Glutamatergic neuron (in vitro differentiated cells): ENCODE measurements around the gene CTTNBP2. TPM values are rescaled to one million over a fixed set of nuclear protein-coding genes. Genes with fewer than 3 reads are reported as not detected.

Experiments used
- DNase-seq: peaks from one replicate; pipeline ENCODE4 v3.0.0; 2022
- H3K27ac Mint-ChIP-seq: one replicate; pipeline ENCODE4 v1.8.0; 2020; ENCODE audit warnings: mild to moderate bottlenecking, mixed read lengths, inconsistent platforms; ENCODE audit not compliant: unreplicated experiment
- H3K27me3 Mint-ChIP-seq: one replicate; pipeline ENCODE4 v1.8.0; 2020; ENCODE audit warnings: mild to moderate bottlenecking, moderate library complexity, mixed read lengths, inconsistent platforms; ENCODE audit not compliant: unreplicated experiment
- H3K36me3 Mint-ChIP-seq: one replicate; pipeline ENCODE4 v1.8.0; 2020; ENCODE audit warnings: mild to moderate bottlenecking, mixed read lengths, inconsistent platforms; ENCODE audit not compliant: unreplicated experiment
- H3K4me1 Mint-ChIP-seq: one replicate; pipeline ENCODE4 v1.8.0; 2020; ENCODE audit warnings: mild to moderate bottlenecking, low read depth, mixed read lengths, inconsistent platforms; ENCODE audit not compliant: unreplicated experiment
- H3K4me3 Mint-ChIP-seq: one replicate; pipeline ENCODE4 v1.8.0; 2020; ENCODE audit warnings: mild to moderate bottlenecking, mixed read lengths, inconsistent platforms; ENCODE audit not compliant: unreplicated experiment
- H3K9me3 Mint-ChIP-seq: one replicate; pipeline ENCODE4 v1.8.0; 2020; ENCODE audit warnings: mild to moderate bottlenecking, moderate library complexity, mixed read lengths, inconsistent platforms; ENCODE audit not compliant: unreplicated experiment
- CTCF ChIP-seq: fragments of 200-600 bp; sonication (generic); IDR thresholded peaks from one replicate; pipeline ENCODE4 v1.5.0; 2021; ENCODE audit not compliant: partially characterized antibody, unreplicated experiment
- total RNA-seq: library from RNA; stranded (reverse); fragmentation: NEBNext Ultra II Directional; extraction: Animal tissue kit (Norgen Biotek cat#: 25700); gene quantifications from one replicate; pipeline ENCODE4 v1.2.1, GENCODE V29; 2021; ENCODE audit not compliant: unreplicated experiment

Gene CTTNBP2
- total RNA-seq, 1 donor from 2014 or later: 22.2 TPM

- H3K36me3 Mint-ChIP-seq: no peaks in the 10 kb centered on the region
- no peak for DNase-seq
- no peaks in the 10 kb centered on the region for H3K4me1 Mint-ChIP-seq
- H3K9me3 Mint-ChIP-seq: no peaks in the 10 kb centered on the region
- H3K27ac Mint-ChIP-seq: no peak overlapping the region
- no peak for TF ChIP-seq CTCF
- no peak overlapping the region for H3K4me3 Mint-ChIP-seq
- H3K27me3 Mint-ChIP-seq: peaks cover under 1% of the 10 kb centered on the region
These were observed 209.2 kb downstream of the CTTNBP2 start for GRCh38 chr7:117664047-117664446.

- Mint-ChIP-seq H3K27me3 (peaks cover 1% of the 10 kb centered on the region), H3K27ac (no peak overlapping the region), H3K4me3 (no peak overlapping the region), H3K36me3 (no peaks in the 10 kb centered on the region), H3K9me3 (no peaks in the 10 kb centered on the region), H3K4me1 (no peaks in the 10 kb centered on the region)
- TF ChIP-seq CTCF: no peak
- no peak for DNase-seq
These were observed 211.9 kb downstream of the CTTNBP2 start for GRCh38 chr7:117661328-117661727.
